ENCODE results near the gene MAD2L2.

- TF ChIP-seq POLR2A (IDR thresholded peaks at IDR 0.05) (no peak), CTCF (IDR thresholded peaks at IDR 0.05) (no peak), POLR2AphosphoS5 (IDR thresholded peaks at IDR 0.05) (no peak), EP300 (IDR thresholded peaks at IDR 0.05) (no peak)
Measured at GRCh38 chr1:11643782-11644181, 37.2 kb downstream of the MAD2L2 start.

All from upper lobe of left lung (tissue), 4 donors.